Right ventricle myocardium superior (tissue), 1 donor: ENCODE data around the gene SRP14. TPM values are rescaled to one million over a fixed set of nuclear protein-coding genes. Genes with fewer than 3 reads are reported as not detected.
"Not testable (repeated sequence)": the region's sequence is repeated elsewhere in the genome, so short reads cannot be mapped to it uniquely, and the experiment has no call there.

ENCODE experiments used
- ATAC-seq: fragments of 200-7000 bp; cut with Tn5 transposase; one replicate; pipeline ENCODE4 v1.9.1; 2020; ENCODE audit warnings: mild to moderate bottlenecking; ENCODE audit not compliant: poor library complexity
- DNase-seq: peaks from one replicate; pipeline ENCODE4 v3.0.0-alpha.2; 2020
- intact Hi-C: fragments of 100-400 bp; cut with DNase I; formaldehyde crosslinking; loops from one replicate; pipeline ENCODE4 v1.11.2; 2022
- long read RNA-seq: library from polyadenylated mRNA; unstranded; transcript quantifications from one replicate; pipeline ENCODE4 v2.0.0, GENCODE V29; 2021
- total RNA-seq: library from RNA; stranded (reverse); fragmentation: NEBNext Ultra II Directional; extraction: Animal tissue kit (Norgen Biotek cat#: 25700); gene quantifications from one replicate; pipeline ENCODE4 v1.2.1, GENCODE V29; 2021
- donor health status: DM: no; HTN: yes; CAD: no; lungs with severe emphysema.

The SRP14 gene
- total RNA-seq: 196 TPM
- long read RNA-seq, transcript SRP14-201 (5 exons, 1,077 nt): major isoform, 266 of 288 reads
- long read RNA-seq, transcript SRP14-204 (4 exons, 780 nt): minor isoform, 6 of 288 reads
- long read RNA-seq, partial matches to known transcripts: 0 of 288 reads
- long read RNA-seq, other reads (novel, unspliced or antisense): 16 of 288 reads

- intact Hi-C loops: no loop called here
Observed at GRCh38 chr15:40038638-40039543, at the start of gene SRP14. Gene SRP14 (minus strand): TSS chr15:40039181. CDS start chr15:40039116, 65 bp downstream.

GRCh38 chr15:40087991-40088928 is 49.3 kb upstream of the SRP14 start:
- ATAC-seq: peak; percentile 9
- peak; percentile 71 for DNase-seq
- intact Hi-C loops: no loop called here

More at GRCh38 chr15:40038638-40039543, at the start of gene SRP14:
- ATAC-seq: peak; percentile 98
- peak; percentile 98 for DNase-seq

GRCh38 chr15:40087068-40087810 is 48.3 kb upstream of the SRP14 start:
- ATAC-seq (no peak), DNase-seq (peak; percentile 6)
- intact Hi-C loops: no loop called here

- intact Hi-C loops: no loop called here
- ATAC-seq (no peak), DNase-seq (peak; percentile 30)
Observed at GRCh38 chr15:40085266-40085665, 46.3 kb upstream of the SRP14 start.

GRCh38 chr15:40084650-40085049 is 45.7 kb upstream of the SRP14 start:
- no peak for ATAC-seq
- peak; percentile 27 for DNase-seq
- intact Hi-C loops: no loop called here

- intact Hi-C loops: no loop called here
- DNase-seq (peak; percentile 38), ATAC-seq (peak; percentile 25)
Observed at GRCh38 chr15:40082195-40082883, 43.4 kb upstream of the SRP14 start.

GRCh38 chr15:40081691-40082194 is 42.8 kb upstream of the SRP14 start:
- intact Hi-C loops: no loop called here
- peak; percentile 94 for ATAC-seq
- peak; percentile 84 for DNase-seq

- no peak for DNase-seq
- ATAC-seq: peak; percentile 2
- intact Hi-C loops: no loop called here
Observed at GRCh38 chr15:40080847-40081246, 41.9 kb upstream of the SRP14 start.

GRCh38 chr15:40080104-40080503 is 41.1 kb upstream of the SRP14 start:
- intact Hi-C loops: no loop called here
- ATAC-seq: no peak
- DNase-seq: no peak

- no peak for ATAC-seq
- intact Hi-C loops: no loop called here
- no peak for DNase-seq
Observed at GRCh38 chr15:40079456-40079855, 40.5 kb upstream of the SRP14 start.

GRCh38 chr15:40075298-40076044 is 36.5 kb upstream of the SRP14 start:
- intact Hi-C loops: no loop called here
- ATAC-seq: no peak

GRCh38 chr15:40074656-40075055 is 35.7 kb upstream of the SRP14 start:
- ATAC-seq, intact Hi-C loops: not testable (repeated sequence)
- peak; percentile 24 for DNase-seq

More at GRCh38 chr15:40075298-40076044, 36.5 kb upstream of the SRP14 start:
- peak; percentile 37 for DNase-seq

GRCh38 chr15:40073716-40074490 is 34.9 kb upstream of the SRP14 start:
- ATAC-seq, intact Hi-C loops: not testable (repeated sequence)
- DNase-seq: peak; percentile 37

- intact Hi-C loops: no loop called here
- ATAC-seq (peak; percentile 19), DNase-seq (peak; percentile 70)
Observed at GRCh38 chr15:40072216-40072990, 33.4 kb upstream of the SRP14 start.

GRCh38 chr15:40070608-40071218 is 31.7 kb upstream of the SRP14 start:
- DNase-seq (no peak), ATAC-seq (no peak)
- intact Hi-C loops: no loop called here
